SK-N-MC (cell line): ENCODE results near the gene CABCOCO1.
"Not testable (repeated sequence)": the region's sequence is repeated elsewhere in the genome, so short reads cannot be mapped to it uniquely, and the experiment has no call there.

Experiments used
- DNase-seq: peaks from one replicate; pipeline ENCODE4 v3.0.0-alpha.2; 2011; ENCODE audit warnings: low read depth, low spot score
- H3K27ac ChIP-seq: fragments of 200-600 bp; sonication (generic); 2 replicates; pipeline ENCODE4 v1.5.1; 2016; ENCODE audit warnings: mixed run types
- H3K36me3 ChIP-seq: fragments of 200-600 bp; sonication (generic); 2 replicates; pipeline ENCODE4 v1.6.1; 2017; ENCODE audit warnings: antibody characterized with exemption, low read length, mixed read lengths; ENCODE audit not compliant: insufficient read depth
- H3K4me3 ChIP-seq: fragments of 200-600 bp; sonication (generic); 2 replicates; pipeline ENCODE4 v1.5.1; 2016
- H3K9ac ChIP-seq: fragments of 200-600 bp; sonication (generic); 2 replicates; pipeline ENCODE4 v1.8.0; 2017; ENCODE audit warnings: mixed run types, mixed read lengths; ENCODE audit not compliant: insufficient read length
- H3K9me3 ChIP-seq: fragments of 200-600 bp; sonication (generic); 2 replicates; pipeline ENCODE4 v1.6.1; 2017; ENCODE audit warnings: low read depth, mild to moderate bottlenecking, antibody characterized with exemption, low read length, moderate library complexity, mixed read lengths
- EZH2 ChIP-seq: fragments of 200-600 bp; sonication (generic); IDR thresholded peaks from one replicate; pipeline ENCODE4 v1.6.1; 2017; ENCODE audit warnings: antibody characterized with exemption
- FOXP2 ChIP-seq: optimal IDR thresholded peaks from 2 replicates; pipeline ENCODE3; 2011; ENCODE audit warnings: mild to moderate bottlenecking, moderate library complexity; ENCODE audit not compliant: insufficient read depth; ENCODE audit errors: extremely low read length, control extremely low read depth
- POLR2AphosphoS5 ChIP-seq: IDR thresholded peaks from 2 replicates; pipeline ENCODE4 v1.6.1; 2012; ENCODE audit warnings: mild to moderate bottlenecking, low read depth, low read length, borderline replicate concordance

CABCOCO1 gene

DNA sequence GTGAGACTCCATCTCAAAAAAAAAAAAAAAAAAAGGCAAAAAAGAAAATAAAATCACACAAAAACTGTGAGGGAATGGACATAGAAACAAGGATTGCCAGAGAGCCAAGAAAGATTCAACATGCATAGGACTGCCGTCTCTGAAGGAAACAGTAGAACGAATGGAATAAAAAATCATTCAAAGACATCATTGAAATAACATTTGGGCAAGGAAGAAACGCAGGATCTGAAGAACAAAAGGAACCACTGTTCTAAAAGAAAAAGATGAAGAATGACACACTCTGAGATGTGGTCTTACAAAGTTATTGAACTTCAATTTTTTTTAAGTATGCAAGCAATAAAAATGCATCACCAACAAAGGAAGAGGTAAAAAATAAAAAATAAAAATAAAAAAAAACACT is 57.2 kb downstream of the CABCOCO1 start:
- Histone ChIP-seq H3K9me3 (no peaks in the 10 kb centered on the region), H3K36me3 (no peaks in the 10 kb centered on the region), H3K27ac (no peak overlapping the region), H3K4me3 (no peak overlapping the region), H3K9ac (no peak overlapping the region)
- TF ChIP-seq POLR2AphosphoS5 (no peak), EZH2 (no peak), FOXP2 (no peak)
- no peak for DNase-seq

DNA sequence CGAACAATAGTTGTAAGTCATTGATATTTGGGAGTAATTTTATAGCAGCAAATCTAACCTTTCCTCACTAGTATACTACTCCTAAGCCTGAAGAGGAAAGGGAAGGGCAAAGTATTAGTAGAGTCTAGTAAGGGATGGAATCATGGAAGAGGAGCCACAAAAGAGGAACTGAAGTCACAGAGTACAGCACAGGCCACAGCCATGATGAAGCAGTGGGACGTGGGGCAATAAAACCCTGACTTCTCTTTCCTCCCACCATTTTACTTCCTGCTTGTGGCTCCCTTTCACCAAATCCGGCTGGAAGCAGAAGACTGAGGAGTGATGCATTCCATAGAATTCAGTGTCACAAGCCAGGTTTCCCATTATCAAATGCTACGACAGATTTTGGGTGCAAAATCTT is 58.7 kb downstream of the CABCOCO1 start:
- TF ChIP-seq FOXP2 (no peak), POLR2AphosphoS5 (no peak), EZH2 (no peak)
- H3K9me3 ChIP-seq = no peaks in the 10 kb centered on the region

DNA sequence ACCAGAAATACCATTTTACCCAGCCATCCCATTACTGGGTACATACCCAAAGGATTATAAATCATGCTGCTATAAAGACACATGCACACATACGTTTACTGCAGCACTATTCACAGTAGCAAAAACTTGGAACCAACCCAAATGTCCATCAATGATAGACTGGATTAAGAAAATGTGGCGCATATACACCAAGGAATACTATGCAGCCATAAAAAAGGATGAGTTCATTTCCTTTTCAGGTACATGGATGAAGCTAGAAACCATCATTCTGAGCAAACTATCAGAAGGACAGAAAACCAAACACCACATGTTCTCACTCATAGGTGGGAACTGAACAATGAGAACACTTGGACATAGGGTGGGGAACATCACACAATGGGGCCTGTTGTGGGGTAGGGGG is 62.5 kb downstream of the CABCOCO1 start:
- not testable (repeated sequence) for H3K9ac ChIP-seq, H3K27ac ChIP-seq, H3K9me3 ChIP-seq, DNase-seq, H3K4me3 ChIP-seq, H3K36me3 ChIP-seq

More for the DNA sequence above, 58.7 kb downstream of the CABCOCO1 start:
- Histone ChIP-seq H3K4me3 (no peak overlapping the region), H3K36me3 (no peaks in the 10 kb centered on the region), H3K9ac (no peak overlapping the region), H3K27ac (no peak overlapping the region)
- DNase-seq = no peak

GRCh38 chr10:61729596-61729995 is 66.9 kb downstream of the CABCOCO1 start:
- H3K4me3 ChIP-seq = no peak overlapping the region
- no peak overlapping the region for H3K27ac ChIP-seq
- H3K36me3 ChIP-seq = no peaks in the 10 kb centered on the region
- no peak overlapping the region for H3K9ac ChIP-seq
- TF ChIP-seq EZH2 = no peak
- no peak for TF ChIP-seq POLR2AphosphoS5
- H3K9me3 ChIP-seq = no peaks in the 10 kb centered on the region
- no peak for DNase-seq

- Histone ChIP-seq H3K9ac (no peak overlapping the region), H3K9me3 (no peaks in the 10 kb centered on the region), H3K4me3 (no peak overlapping the region), H3K36me3 (no peaks in the 10 kb centered on the region), H3K27ac (no peak overlapping the region)
- no peak for DNase-seq
- TF ChIP-seq EZH2 = no peak
- no peak for TF ChIP-seq FOXP2
- TF ChIP-seq POLR2AphosphoS5 = no peak
These were observed 67.9 kb downstream of the CABCOCO1 start for GRCh38 chr10:61730671-61731070.

DNA sequence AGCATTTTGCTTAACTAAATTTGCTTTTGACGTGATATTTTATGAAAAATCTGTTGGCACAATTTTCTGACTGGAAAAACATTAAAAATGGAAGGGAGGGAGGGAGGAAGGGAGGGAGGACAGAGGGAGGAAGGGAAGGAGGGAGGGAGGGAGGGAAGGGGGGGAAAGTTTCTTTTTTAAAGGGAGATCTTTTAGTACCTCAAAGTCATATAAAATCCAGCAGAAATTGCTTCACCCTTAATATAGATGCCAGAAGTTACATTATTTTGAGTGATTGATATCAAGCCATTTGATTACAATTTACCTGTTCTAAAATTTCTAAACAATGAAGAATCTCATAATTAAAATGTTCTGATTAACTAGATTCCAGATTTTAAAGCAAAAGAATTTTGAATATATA is 68.9 kb downstream of the CABCOCO1 start:
- no peak overlapping the region for H3K27ac ChIP-seq

DNA sequence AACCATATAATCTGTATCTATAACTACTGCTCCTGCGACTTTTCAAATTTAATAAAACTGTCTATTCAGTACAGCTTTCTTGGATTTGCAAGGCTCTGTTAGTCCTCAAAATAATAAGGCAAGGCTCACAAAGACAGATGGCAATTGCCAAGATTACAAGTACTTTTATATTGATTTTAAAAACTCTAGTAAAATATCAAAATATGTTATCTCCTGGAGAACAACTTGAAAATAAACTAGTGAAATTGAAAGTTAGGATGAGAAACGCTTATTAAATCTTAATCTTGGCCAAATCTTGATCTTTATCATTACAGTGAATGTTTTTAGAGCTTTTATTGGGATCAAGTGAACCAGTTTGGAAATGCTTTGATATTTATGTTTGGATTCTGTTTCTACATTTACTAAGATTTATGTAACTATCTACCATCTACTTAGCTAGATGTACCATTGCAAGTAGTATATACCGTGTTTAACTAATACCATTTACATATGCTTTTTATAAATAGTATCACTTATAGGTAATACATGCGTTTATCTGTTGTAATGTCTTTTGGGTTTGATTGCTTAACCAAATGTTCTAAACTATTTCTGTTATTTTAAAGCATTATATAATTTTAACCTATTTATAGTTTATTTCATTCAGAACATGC is 70.0 kb downstream of the CABCOCO1 start:
- H3K4me3 ChIP-seq = no peak overlapping the region
- no peaks in the 10 kb centered on the region for H3K9me3 ChIP-seq
- H3K9ac ChIP-seq = no peak overlapping the region
- 0 out of 2 replicates have a peak overlapping the region, but pooled peaks have one; percentile 13 for H3K27ac ChIP-seq
- DNase-seq = no peak
- TF ChIP-seq FOXP2 (no peak), EZH2 (no peak), POLR2AphosphoS5 (no peak)
- no peaks in the 10 kb centered on the region for H3K36me3 ChIP-seq

More for the DNA sequence above, 68.9 kb downstream of the CABCOCO1 start:
- no peak for DNase-seq
- H3K9me3 ChIP-seq = no peaks in the 10 kb centered on the region
- TF ChIP-seq POLR2AphosphoS5 = no peak
- TF ChIP-seq FOXP2 = no peak
- TF ChIP-seq EZH2 = no peak
- H3K9ac ChIP-seq = no peak overlapping the region
- H3K36me3 ChIP-seq = no peaks in the 10 kb centered on the region
- H3K4me3 ChIP-seq = no peak overlapping the region

GRCh38 chr10:61733358-61733940 is 70.7 kb downstream of the CABCOCO1 start:
- Histone ChIP-seq H3K36me3 (no peaks in the 10 kb centered on the region), H3K27ac (no peak overlapping the region), H3K4me3 (no peak overlapping the region), H3K9me3 (no peaks in the 10 kb centered on the region), H3K9ac (no peak overlapping the region)
- DNase-seq = no peak
- no peak for TF ChIP-seq POLR2AphosphoS5
- no peak for TF ChIP-seq EZH2
- TF ChIP-seq FOXP2 = no peak

GRCh38 chr10:61735882-61736281 is 73.2 kb downstream of the CABCOCO1 start:
- H3K27ac ChIP-seq = no peak overlapping the region
- H3K36me3 ChIP-seq = no peaks in the 10 kb centered on the region
- no peak overlapping the region for H3K4me3 ChIP-seq
- no peak for DNase-seq
- no peak overlapping the region for H3K9ac ChIP-seq
- H3K9me3 ChIP-seq = no peaks in the 10 kb centered on the region
- TF ChIP-seq EZH2 (no peak), FOXP2 (no peak), POLR2AphosphoS5 (no peak)

- not testable (repeated sequence) for H3K4me3 ChIP-seq, H3K9me3 ChIP-seq, H3K27ac ChIP-seq, H3K36me3 ChIP-seq, DNase-seq, H3K9ac ChIP-seq
These were observed 74.7 kb downstream of the CABCOCO1 start for GRCh38 chr10:61737455-61737854.
